ENCODE results near the gene USP14. TPM values are rescaled to one million over a fixed set of nuclear protein-coding genes. Genes with fewer than 3 reads are reported as not detected.

USP14 gene
- total and polyA plus RNA-seq, 2 of the 8 experiments (the other 6 are each of a cell fraction or from before 2014, with no cell fraction given) = 14.8 to 91.1 TPM

GRCh38 chr18:220708-221107 lies 62.4 kb downstream of the USP14 start:
- Histone ChIP-seq H4K20me1 (replicated peaks in 1 of 2; ENCODE audit: control insufficient read depth in 1 of 2, insufficient read depth in 2 of 2, low read length in 2 of 2) (no peaks in the 10 kb centered on the region), H3K79me1 (ENCODE audit: low read depth, low read length) (no peaks in the 10 kb centered on the region), H2BK15ac (ENCODE audit: low read length) (no peak overlapping the region), H3K4me3 (ENCODE audit: extremely low read depth in 1 of 4, insufficient read depth in 2 of 4, low read depth in 3 of 4, low read length in 4 of 4) (no peak overlapping the region), H3K4me2 (ENCODE audit: insufficient read depth in 1 of 2, low read depth in 2 of 2, low read length in 2 of 2) (no peak overlapping the region), H3K27me3 (replicated peaks in 1 of 4; ENCODE audit: control insufficient read depth in 3 of 4, extremely low read depth in 1 of 4, insufficient read depth in 3 of 4, low read length in 3 of 4) (peaks cover 0 to 1% (median 0%) of the 10 kb centered on the region in 4 experiments; a peak in 1 of 7 replicates), H3K4ac (replicated peaks; ENCODE audit: insufficient read length, low read depth, low read length) (no peak overlapping the region), H3K9ac (replicated peaks in 1 of 4; ENCODE audit: extremely low read depth in 1 of 4, low read depth in 3 of 4, low read length in 3 of 4) (no peak overlapping the region), H3K36me3 (ENCODE audit: control insufficient read depth in 2 of 4, insufficient read depth in 4 of 4, low read length in 3 of 4) (peaks cover 20 to 86% (median 61%) of the 10 kb centered on the region in 4 experiments), H3K23ac (ENCODE audit: insufficient read length) (no peak overlapping the region), H2AFZ (ENCODE audit: low read length) (no peak overlapping the region), H3K27ac (ENCODE audit: low read depth, low read length) (no peak overlapping the region), H2BK12ac (ENCODE audit: low read depth, low read length) (no peak overlapping the region), H4K8ac (ENCODE audit: extremely low read depth, insufficient read depth, low read length) (no peak overlapping the region), H2BK120ac (replicated peaks; ENCODE audit: low read depth, low read length) (no peak overlapping the region), H3K18ac (ENCODE audit: extremely low read depth, low read length) (no peak overlapping the region), H3K56ac (replicated peaks; ENCODE audit: insufficient read length, low read depth, low read length) (no peak overlapping the region), H3K14ac (ENCODE audit: insufficient read length) (no peak overlapping the region), H3K79me2 (ENCODE audit: control insufficient read depth in 1 of 2, insufficient read depth in 2 of 2, low read length in 2 of 2) (no peaks in the 10 kb centered on the region), H3K23me2 (ENCODE audit: low read depth, low read length) (no peaks in the 10 kb centered on the region), H2AK5ac (ENCODE audit: low read depth, low read length) (no peak overlapping the region), H2BK5ac (ENCODE audit: low read depth, low read length) (no peak overlapping the region), H4K5ac (ENCODE audit: insufficient read length, low read depth, low read length) (no peak overlapping the region), H4K91ac (replicated peaks; ENCODE audit: insufficient read length, low read length) (no peak overlapping the region), H2BK20ac (ENCODE audit: low read length) (no peak overlapping the region), H3K9me3 (ENCODE audit: insufficient read depth in 2 of 2, low read depth in 1 of 2, low read length in 1 of 2) (peaks cover 8 to 13% of the 10 kb centered on the region in 2 experiments; a peak in 3 of 4 replicates), H3K4me1 (replicated peaks in 1 of 4; ENCODE audit: control insufficient read depth in 3 of 4, insufficient read depth in 4 of 4, low read length in 3 of 4) (no peaks in the 10 kb centered on the region)
- CTCF ChIA-PET (ENCODE audit: partially characterized antibody) = no interaction called here
- FAIRE-seq (no peak), DNase-seq (ENCODE audit: low read depth in 1 of 2, low spot score in 2 of 2) (no peak)
- POLR2A ChIA-PET (ENCODE audit: partially characterized antibody) = no interaction called here
- no peak for TF ChIP-seq TAF1 (IDR thresholded peaks at IDR 0.05; ENCODE audit: low read depth, low read length)
- no peak for TF ChIP-seq SIN3A (conservative IDR thresholded peaks at IDR 0.05 in 1 of 2, IDR thresholded peaks at IDR 0.05 in 1 of 2; ENCODE audit: low read depth in 1 of 2, low read length in 2 of 2)
- TF ChIP-seq TAF7 (optimal IDR thresholded peaks at IDR 0.05; ENCODE audit: borderline replicate concordance, low read depth, low read length) = no peak
- TF ChIP-seq ZNF274 (IDR thresholded peaks at IDR 0.05; ENCODE audit: borderline replicate concordance, extremely low read depth, low read length) = no peak
